A673 (cell line): ENCODE data around the gene THSD4. TPM values are rescaled to one million over a fixed set of nuclear protein-coding genes. Genes with fewer than 3 reads are reported as not detected.
"Not testable (repeated sequence)": the region's sequence is repeated elsewhere in the genome, so short reads cannot be mapped to it uniquely, and the experiment has no call there.

Experiments
- BruUV-seq: library from RNA; stranded (reverse); fragments of 400-500 nt; replicated peaks from 2 replicates; lab custom pipeline; 2021; lab: Mats Ljungman, UMichigan
- CTCF ChIA-PET: fragments of 300-600 bp; sonication (Branson Sonifier 250); formaldehyde crosslinking; loops from one replicate; lab custom pipeline; 2022; ENCODE audit warnings: antibody characterized with exemption; lab: Charles Lee
- POLR2A ChIA-PET: fragments of 300-600 bp; sonication (Branson Sonifier 250); formaldehyde crosslinking; loops from one replicate; lab custom pipeline; 2022; ENCODE audit warnings: antibody characterized with exemption; ENCODE audit not compliant: low non-redundant PET; lab: Charles Lee
- DNase-seq: peaks from one replicate; pipeline ENCODE4 v3.0.0-alpha.2; 2015; ENCODE audit warnings: low spot score
- H3K27ac ChIP-seq: fragments of 200-600 bp; sonication (generic); 2 replicates; pipeline ENCODE4 v1.5.1; 2016; ENCODE audit warnings: mixed run types, low read depth, mild to moderate bottlenecking, mixed read lengths, antibody characterized with exemption, low read length; ENCODE audit not compliant: poor library complexity, severe bottlenecking
- H3K27me3 ChIP-seq: fragments of 200-600 bp; sonication (generic); replicated peaks from 2 replicates; pipeline ENCODE4 v1.6.1; 2017; ENCODE audit warnings: mixed run types, low read depth, mild to moderate bottlenecking, mixed read lengths, antibody characterized with exemption, low read length; ENCODE audit not compliant: insufficient read depth, poor library complexity
- H3K36me3 ChIP-seq: fragments of 200-600 bp; sonication (generic); 2 replicates; pipeline ENCODE4 v1.6.1; 2016; ENCODE audit warnings: mixed run types, mild to moderate bottlenecking, mixed read lengths, antibody characterized with exemption, low read length; ENCODE audit not compliant: insufficient read depth, poor library complexity, severe bottlenecking
- H3K4me1 ChIP-seq: fragments of 200-600 bp; sonication (generic); 2 replicates; pipeline ENCODE4 v1.6.1; 2017; ENCODE audit warnings: mixed run types, mild to moderate bottlenecking, mixed read lengths, antibody characterized with exemption, low read length; ENCODE audit not compliant: insufficient read depth, poor library complexity, severe bottlenecking
- H3K4me3 ChIP-seq: fragments of 200-600 bp; sonication (generic); 2 replicates; pipeline ENCODE4 v1.5.1; 2016; ENCODE audit warnings: low read depth, mixed run types, mild to moderate bottlenecking, mixed read lengths, low read length; ENCODE audit not compliant: poor library complexity, severe bottlenecking
- H3K9me3 ChIP-seq: fragments of 200-600 bp; sonication (generic); 2 replicates; pipeline ENCODE4 v1.6.1; 2016; ENCODE audit warnings: mixed run types, low read depth, mild to moderate bottlenecking, mixed read lengths, antibody characterized with exemption, low read length; ENCODE audit not compliant: poor library complexity, severe bottlenecking
- CTCF ChIP-seq: fragments of 300-800, 200-600 bp; sonication (generic); conservative IDR thresholded peaks from 2 replicates; pipeline ENCODE4 v1.5.1; 2017; ENCODE audit warnings: low read depth, mild to moderate bottlenecking, antibody characterized with exemption, low read length, moderate library complexity, mixed read lengths
- EZH2 ChIP-seq: fragments of 200-600 bp; sonication (generic); IDR thresholded peaks from 2 replicates; pipeline ENCODE4 v1.6.1; 2017; ENCODE audit warnings: borderline replicate concordance, low read depth, mild to moderate bottlenecking, mixed read lengths, antibody characterized with exemption, low read length; ENCODE audit not compliant: poor library complexity, severe bottlenecking
- intact Hi-C: fragments of 100-400 bp; cut with micrococcal nuclease; formaldehyde crosslinking; loops from one replicate; pipeline ENCODE4 v1.10.0; 2022; ENCODE audit not compliant: unreplicated experiment
- total RNA-seq: library from RNA; stranded (reverse); gene quantifications from 2 replicates; pipeline ENCODE4 v1.2.3, GENCODE V29; 2021

Gene THSD4
- total RNA-seq, 1 experiment from 2014 or later, result 2.4 TPM

GRCh38 chr15:71716990-71717389, 601.7 kb downstream of the THSD4 start:
- no TSS peak for BruUV-seq
- TF ChIP-seq EZH2 (no peak), CTCF (no peak)
- no peaks in the 10 kb centered on the region for H3K4me1 ChIP-seq
- no peak overlapping the region for H3K27ac ChIP-seq
- ChIA-PET CTCF (no interaction called here), POLR2A (no interaction called here)
- intact Hi-C loops, result no loop called here
- DNase-seq, result no peak
- H3K27me3 ChIP-seq, result peaks cover 3% of the 10 kb centered on the region
- H3K9me3 ChIP-seq, result no peaks in the 10 kb centered on the region
- H3K4me3 ChIP-seq, result no peak overlapping the region
- H3K36me3 ChIP-seq, result no peaks in the 10 kb centered on the region

- Histone ChIP-seq H3K27ac (no peak overlapping the region), H3K4me3 (no peak overlapping the region), H3K36me3 (no peaks in the 10 kb centered on the region), H3K4me1 (no peaks in the 10 kb centered on the region), H3K27me3 (no peaks in the 10 kb centered on the region), H3K9me3 (no peaks in the 10 kb centered on the region)
- intact Hi-C loops, result no loop called here
- DNase-seq, result no peak
- ChIA-PET CTCF (no interaction called here), POLR2A (no interaction called here)
- TF ChIP-seq CTCF, result no peak
- no peak for TF ChIP-seq EZH2
- no TSS peak for BruUV-seq
These were observed 603.0 kb downstream of the THSD4 start for GRCh38 chr15:71718116-71718910.

- Histone ChIP-seq H3K27ac (no peak overlapping the region), H3K27me3 (no peaks in the 10 kb centered on the region), H3K4me1 (no peaks in the 10 kb centered on the region), H3K36me3 (no peaks in the 10 kb centered on the region), H3K9me3 (no peaks in the 10 kb centered on the region), H3K4me3 (no peak overlapping the region)
- intact Hi-C loops, result no loop called here
- no TSS peak for BruUV-seq
- no peak for TF ChIP-seq EZH2
- TF ChIP-seq CTCF, result no peak
- ChIA-PET POLR2A (no interaction called here), CTCF (interaction anchor here (0.6 kb wide), 1 partner anchor 20 kb away, joined by 8 read pairs; no protein-coding TSS in a partner anchor)
- no peak for DNase-seq
These were observed 608.1 kb downstream of the THSD4 start for GRCh38 chr15:71723344-71723743.

GRCh38 chr15:71725207-71725955, 610.1 kb downstream of the THSD4 start:
- H3K27me3 ChIP-seq, CTCF ChIA-PET, BruUV-seq, H3K9me3 ChIP-seq, H3K4me1 ChIP-seq, H3K27ac ChIP-seq, POLR2A ChIA-PET, DNase-seq, H3K4me3 ChIP-seq, H3K36me3 ChIP-seq: not testable (repeated sequence)
- intact Hi-C loops, result loop anchor here (5.0 kb wide), 1 partner anchor 193 kb away; no protein-coding TSS in a partner anchor
